Activated T-cell treated with anti-CD3 and anti-CD28 coated beads, Interleukin-2, amount 50 U/mL, for 72 hours (primary cell): ENCODE results near the gene KCNQ5. TPM values are rescaled to one million over a fixed set of nuclear protein-coding genes. Genes with fewer than 3 reads are reported as not detected.

Experiments used
- ATAC-seq, 2 donors: fragments of 150-1000 bp; cut with Tn5 transposase; replicated peaks in 1 of 2; 2 replicates each; pipeline ENCODE4 v1.10.0; 2021; ENCODE audit warnings: moderate library complexity in 2 of 2, mild to moderate bottlenecking in 1 of 2
- DNase-seq, 2 donors: peaks; one replicate each; pipeline ENCODE4 v3.0.0; 2021 to 2022; ENCODE audit warnings: mixed read lengths in 1 of 2
- H3K27ac Mint-ChIP-seq: one replicate; pipeline ENCODE4 v1.8.0; 2022; ENCODE audit warnings: mild to moderate bottlenecking, moderate library complexity, mixed read lengths
- H3K27me3 Mint-ChIP-seq: one replicate; pipeline ENCODE4 v1.8.0; 2022; ENCODE audit warnings: low read depth, mixed read lengths
- H3K36me3 Mint-ChIP-seq, 2 donors: one replicate each; pipeline ENCODE4 v1.8.0; 2022; ENCODE audit warnings: mixed read lengths in 2 of 2, mild to moderate bottlenecking in 1 of 2; ENCODE audit not compliant: insufficient read depth in 2 of 2
- H3K4me1 Mint-ChIP-seq: one replicate; pipeline ENCODE4 v1.8.0; 2022; ENCODE audit warnings: low read depth, mixed read lengths
- H3K4me3 Mint-ChIP-seq, 2 donors: one replicate each; pipeline ENCODE4 v1.8.0; 2022; ENCODE audit warnings: mild to moderate bottlenecking in 2 of 2, mixed read lengths in 2 of 2, moderate library complexity in 2 of 2
- H3K9me3 Mint-ChIP-seq, 2 donors: one replicate each; pipeline ENCODE4 v1.8.0; 2022; ENCODE audit warnings: mixed read lengths in 2 of 2
- total RNA-seq, 2 donors: library from RNA; stranded (reverse); gene quantifications; one replicate each; pipeline ENCODE4 v1.2.3, GENCODE V29; 2022

The KCNQ5 gene
- total RNA-seq, 2 donors from 2014 or later, result 6.1 to 9.8 TPM

DNA sequence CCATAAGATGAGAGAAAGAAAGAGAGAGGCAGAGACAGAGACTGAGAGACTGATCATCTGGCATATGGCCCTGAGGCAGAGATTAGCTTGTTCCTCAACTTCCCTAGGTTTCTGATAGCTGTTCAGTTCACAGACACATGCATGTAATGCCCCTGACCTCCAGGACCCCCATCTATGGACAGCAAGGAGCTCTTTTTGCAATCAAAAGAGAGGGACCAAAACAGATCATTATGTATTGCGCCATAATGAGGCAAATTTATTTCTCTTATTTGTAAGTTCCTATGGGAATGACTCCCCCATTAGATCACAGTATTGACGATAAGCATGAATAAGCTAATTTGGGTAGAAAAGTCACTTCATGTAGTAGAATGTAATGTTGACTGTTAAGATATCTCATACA, 25.6 kb downstream of the KCNQ5 start:
- no peak overlapping the region for H3K27ac Mint-ChIP-seq
- H3K4me1 Mint-ChIP-seq, result peaks cover 39% of the 10 kb centered on the region
- no peaks in the 10 kb centered on the region for H3K27me3 Mint-ChIP-seq
- H3K4me3 Mint-ChIP-seq, result no peak overlapping the region
- H3K9me3 Mint-ChIP-seq, result peaks cover 2% of the 10 kb centered on the region in 2 donors
- no peak for DNase-seq
- no peak for ATAC-seq
- peaks cover 2 to 4% of the 10 kb centered on the region in 2 donors for H3K36me3 Mint-ChIP-seq

GRCh38 chr6:72649032-72649984, 27.4 kb downstream of the KCNQ5 start:
- DNase-seq (peak; percentile 30 to 40), ATAC-seq (peak; percentile 89 to 92)
- H3K9me3 Mint-ChIP-seq, result peaks cover 2% of the 10 kb centered on the region in 2 donors
- peak overlapping the region; percentile 0 to 46 for H3K4me3 Mint-ChIP-seq
- peaks cover 2 to 4% of the 10 kb centered on the region in 2 donors for H3K36me3 Mint-ChIP-seq
- H3K27ac Mint-ChIP-seq, result peak overlapping the region; percentile 72
- peaks cover 40% of the 10 kb centered on the region for H3K4me1 Mint-ChIP-seq
- no peaks in the 10 kb centered on the region for H3K27me3 Mint-ChIP-seq

- ATAC-seq, result peak; percentile 30 to 33
- DNase-seq, result no peak
- peaks cover 2% of the 10 kb centered on the region in 2 donors for H3K9me3 Mint-ChIP-seq
- H3K36me3 Mint-ChIP-seq, result peaks cover 2 to 4% of the 10 kb centered on the region in 2 donors
- H3K4me1 Mint-ChIP-seq, result peaks cover 40% of the 10 kb centered on the region
- no peaks in the 10 kb centered on the region for H3K27me3 Mint-ChIP-seq
- peak overlapping the region; percentile 46 to 50 for H3K4me3 Mint-ChIP-seq
- H3K27ac Mint-ChIP-seq, result peak overlapping the region; percentile 91
Measured at GRCh38 chr6:72650081-72650745, 28.3 kb downstream of the KCNQ5 start.

DNA sequence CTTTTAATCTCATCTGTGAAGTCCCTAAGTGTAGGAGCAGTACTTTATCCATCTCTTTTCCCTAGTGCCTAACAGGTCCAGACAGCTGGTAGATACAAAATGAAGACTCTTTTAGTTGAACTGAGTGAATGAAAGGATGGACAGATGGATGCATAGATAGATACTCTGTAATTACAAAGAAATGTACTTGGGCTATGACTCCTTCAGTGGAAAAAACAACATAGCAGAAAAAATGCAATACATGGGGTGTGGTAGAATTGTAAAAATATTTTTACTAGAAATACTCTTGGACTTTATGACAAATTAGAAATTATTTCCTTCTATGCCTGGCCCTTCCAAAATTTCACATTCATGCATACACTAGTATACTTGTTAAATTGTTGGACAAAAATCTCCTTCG, 29.3 kb downstream of the KCNQ5 start:
- ATAC-seq, result no peak
- Mint-ChIP-seq H3K27ac (peak overlapping the region; percentile 91), H3K27me3 (no peaks in the 10 kb centered on the region), H3K4me1 (peaks cover 40% of the 10 kb centered on the region), H3K36me3 (peaks cover 2 to 4% of the 10 kb centered on the region in 2 donors), H3K9me3 (peaks cover 2% of the 10 kb centered on the region in 2 donors), H3K4me3 (no peak overlapping the region)
- no peak for DNase-seq

GRCh38 chr6:72651967-72652956, 30.4 kb downstream of the KCNQ5 start:
- ATAC-seq (no peak), DNase-seq (no peak)
- no peak overlapping the region for H3K27ac Mint-ChIP-seq
- H3K27me3 Mint-ChIP-seq, result no peaks in the 10 kb centered on the region
- peaks cover 40% of the 10 kb centered on the region for H3K4me1 Mint-ChIP-seq
- peaks cover 0 to under 1% of the 10 kb centered on the region in 2 donors for H3K36me3 Mint-ChIP-seq
- no peak overlapping the region for H3K4me3 Mint-ChIP-seq
- no peaks in the 10 kb centered on the region for H3K9me3 Mint-ChIP-seq

- DNase-seq, result no peak
- Mint-ChIP-seq H3K27ac (peak overlapping the region; percentile 26), H3K4me1 (peaks cover 40% of the 10 kb centered on the region), H3K4me3 (no peak overlapping the region), H3K36me3 (no peaks in the 10 kb centered on the region), H3K9me3 (no peaks in the 10 kb centered on the region), H3K27me3 (no peaks in the 10 kb centered on the region)
- no peak for ATAC-seq
Measured at GRCh38 chr6:72653026-72653425, 31.2 kb downstream of the KCNQ5 start.

DNA sequence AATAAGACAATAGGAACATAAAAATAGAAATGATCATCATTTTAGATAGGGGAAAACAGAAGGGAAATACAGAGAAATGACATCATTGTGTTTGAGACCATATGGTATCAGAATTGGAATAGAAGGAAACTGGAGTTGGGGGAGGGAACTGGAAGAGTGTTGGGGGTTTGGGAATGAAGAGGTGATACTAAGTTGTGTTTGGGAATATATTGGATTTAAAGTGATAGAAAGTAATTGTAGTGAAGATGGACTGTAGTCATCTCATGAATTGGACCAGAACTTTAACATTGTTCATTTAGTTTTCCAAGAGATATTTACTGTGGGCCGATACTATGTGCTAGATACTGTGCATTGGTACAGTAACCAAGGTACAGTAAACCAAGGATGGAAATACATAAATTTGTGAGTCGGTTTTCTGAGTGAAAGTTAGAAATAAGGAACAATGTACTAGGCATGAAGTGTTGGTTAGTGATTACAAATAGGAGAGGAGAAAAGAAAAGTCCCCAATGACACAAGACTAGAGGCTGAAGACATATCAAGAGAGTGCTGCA, 32.3 kb downstream of the KCNQ5 start:
- ATAC-seq (no peak), DNase-seq (no peak)
- no peak overlapping the region for H3K4me3 Mint-ChIP-seq
- no peaks in the 10 kb centered on the region for H3K27me3 Mint-ChIP-seq
- H3K9me3 Mint-ChIP-seq, result no peaks in the 10 kb centered on the region
- H3K36me3 Mint-ChIP-seq, result no peaks in the 10 kb centered on the region
- H3K27ac Mint-ChIP-seq, result peak overlapping the region; percentile 3
- H3K4me1 Mint-ChIP-seq, result peaks cover 30% of the 10 kb centered on the region

DNA sequence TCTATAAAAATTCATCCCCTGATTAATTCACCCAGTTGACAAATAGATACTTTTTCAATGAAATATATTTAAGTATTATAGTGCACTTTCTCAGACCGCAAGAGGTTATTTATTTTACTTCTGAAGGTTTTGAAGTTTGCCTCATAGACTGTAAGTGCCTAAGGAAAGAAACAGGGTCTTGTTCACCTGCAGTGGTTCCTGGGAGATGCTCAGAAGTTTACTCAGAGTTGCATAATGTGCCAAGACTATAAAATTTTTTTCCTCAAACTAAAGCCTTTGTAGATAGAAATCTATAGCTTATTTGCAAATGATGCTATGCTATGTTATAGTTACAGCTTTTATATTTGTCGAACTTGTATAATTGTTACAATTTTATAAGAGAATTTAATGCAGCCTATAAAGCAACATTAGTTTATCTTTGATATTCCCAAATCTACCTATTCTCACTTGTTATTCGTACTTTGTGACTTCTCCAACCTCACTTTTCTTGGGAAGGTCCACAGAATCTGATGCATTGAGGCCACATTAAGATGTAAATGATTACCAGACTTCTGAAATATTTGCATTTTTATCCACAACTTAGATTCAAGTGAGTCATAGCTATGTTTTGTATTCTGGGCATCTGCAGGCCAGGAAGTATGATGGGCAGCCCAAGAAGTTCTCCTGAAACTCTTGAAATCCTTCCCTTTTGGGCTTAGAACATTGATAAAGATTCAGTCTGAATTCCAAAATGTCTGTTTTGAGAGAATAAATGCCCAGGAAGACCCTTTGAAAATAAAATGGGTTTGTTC, 35.7 kb downstream of the KCNQ5 start:
- Mint-ChIP-seq H3K4me3 (no peak overlapping the region), H3K4me1 (peaks cover under 1% of the 10 kb centered on the region), H3K27ac (no peak overlapping the region), H3K9me3 (no peaks in the 10 kb centered on the region), H3K36me3 (no peaks in the 10 kb centered on the region), H3K27me3 (no peaks in the 10 kb centered on the region)
- DNase-seq (no peak), ATAC-seq (no peak)

- H3K4me3 Mint-ChIP-seq, result no peak overlapping the region
- no peak for ATAC-seq
- H3K36me3 Mint-ChIP-seq, result no peaks in the 10 kb centered on the region
- no peaks in the 10 kb centered on the region for H3K9me3 Mint-ChIP-seq
- DNase-seq, result no peak
- H3K27me3 Mint-ChIP-seq, result no peaks in the 10 kb centered on the region
- H3K4me1 Mint-ChIP-seq, result no peaks in the 10 kb centered on the region
- no peak overlapping the region for H3K27ac Mint-ChIP-seq
Measured at GRCh38 chr6:72659754-72660153, 37.9 kb downstream of the KCNQ5 start.

GRCh38 chr6:72661411-72661810, 39.5 kb downstream of the KCNQ5 start:
- ATAC-seq (no peak), DNase-seq (no peak)
- Mint-ChIP-seq H3K4me1 (no peaks in the 10 kb centered on the region), H3K27me3 (no peaks in the 10 kb centered on the region), H3K36me3 (no peaks in the 10 kb centered on the region), H3K27ac (no peak overlapping the region), H3K4me3 (no peak overlapping the region), H3K9me3 (no peaks in the 10 kb centered on the region)

DNA sequence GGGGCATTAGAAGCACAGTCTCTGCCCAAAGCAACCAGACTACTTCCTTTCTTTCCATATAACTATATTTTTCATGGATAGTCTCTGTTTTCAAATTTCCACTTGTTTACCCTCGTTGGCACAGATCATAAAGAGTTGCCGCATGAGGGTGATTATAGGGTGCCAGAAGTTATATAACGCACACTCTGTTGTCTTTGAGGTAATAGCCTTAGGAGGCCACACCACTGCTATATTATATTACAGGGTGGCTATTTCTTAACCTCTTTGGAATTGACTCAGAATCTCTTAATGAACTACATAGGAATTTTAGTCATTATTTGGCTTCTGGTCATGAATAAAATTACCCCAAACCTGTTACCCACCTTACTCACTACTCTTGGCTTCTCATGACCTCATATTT, 43.7 kb downstream of the KCNQ5 start:
- no peak for ATAC-seq
- Mint-ChIP-seq H3K4me1 (peaks cover 12% of the 10 kb centered on the region), H3K4me3 (no peak overlapping the region), H3K27me3 (no peaks in the 10 kb centered on the region), H3K36me3 (no peaks in the 10 kb centered on the region), H3K9me3 (no peaks in the 10 kb centered on the region), H3K27ac (no peak overlapping the region)
- no peak for DNase-seq

DNA sequence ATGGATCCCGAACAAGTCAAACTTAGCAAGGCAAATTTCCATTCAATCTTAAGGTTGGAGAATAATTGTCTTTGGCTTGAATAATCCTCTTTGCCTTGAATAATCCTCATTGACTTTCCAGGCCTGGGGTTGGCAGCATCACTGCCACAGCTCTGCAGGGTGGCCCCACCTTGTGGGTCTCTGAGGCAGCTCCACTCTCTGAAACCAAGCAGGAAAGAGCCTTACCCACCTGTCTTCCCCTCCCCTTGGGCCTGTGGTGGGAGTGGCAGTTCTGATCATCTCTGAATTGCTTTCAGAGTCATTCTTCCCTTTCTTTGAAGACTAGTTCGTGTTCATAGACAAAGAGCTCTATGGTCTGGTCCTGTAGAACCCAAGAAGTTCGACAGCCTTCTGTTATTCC, 47.5 kb downstream of the KCNQ5 start:
- no peaks in the 10 kb centered on the region for H3K27me3 Mint-ChIP-seq
- H3K4me1 Mint-ChIP-seq, result peaks cover 17% of the 10 kb centered on the region
- peak; percentile 47 to 53 for ATAC-seq
- H3K27ac Mint-ChIP-seq, result no peak overlapping the region
- no peak overlapping the region for H3K4me3 Mint-ChIP-seq
- no peaks in the 10 kb centered on the region for H3K36me3 Mint-ChIP-seq
- H3K9me3 Mint-ChIP-seq, result no peaks in the 10 kb centered on the region
- peak in 1 of 2 donors; percentile 7 for DNase-seq
